PC-9 (cell line): ENCODE results near the gene RNF19B. TPM values are rescaled to one million over a fixed set of nuclear protein-coding genes. Genes with fewer than 3 reads are reported as not detected.

ENCODE experiments used
- BruUV-seq: library from RNA; stranded (reverse); fragments of 400-500 nt; replicated peaks from 2 replicates; lab custom pipeline; 2021; lab: Mats Ljungman, UMichigan
- CTCF ChIA-PET: fragments of 300-600 bp; sonication (Branson Sonifier 250); formaldehyde crosslinking; loops from one replicate; lab custom pipeline; 2022; ENCODE audit warnings: antibody characterized with exemption; lab: Charles Lee
- POLR2A ChIA-PET: fragments of 300-600 bp; sonication (Branson Sonifier 250); formaldehyde crosslinking; loops from one replicate; lab custom pipeline; 2022; ENCODE audit warnings: antibody characterized with exemption; ENCODE audit not compliant: unreplicated experiment; lab: Charles Lee
- DNase-seq, 2 experiments: peaks; one replicate each; pipeline versions ENCODE4 v3.0.0 to v3.0.0-alpha.2; 2015 to 2022; ENCODE audit warnings: mixed read lengths in 1 of 2
- H2AFZ ChIP-seq: fragments of 200-600 bp; sonication (generic); 2 replicates; pipeline ENCODE4 v1.8.1; 2017; ENCODE audit warnings: antibody characterized with exemption
- H3F3A ChIP-seq: fragments of 200-600 bp; sonication (generic); 2 replicates; pipeline ENCODE4 v1.8.1; 2017; ENCODE audit warnings: antibody characterized with exemption, mild to moderate bottlenecking, low read depth; ENCODE audit not compliant: insufficient read depth
- H3K27ac ChIP-seq: fragments of 200-600 bp; sonication (generic); 2 replicates; pipeline ENCODE4 v1.6.1; 2016; ENCODE audit warnings: mixed run types
- H3K27me3 ChIP-seq: fragments of 200-600 bp; sonication (generic); 2 replicates; pipeline ENCODE4 v1.6.1; 2016; ENCODE audit warnings: low read depth, mixed run types; ENCODE audit not compliant: insufficient read depth
- H3K36me3 ChIP-seq: fragments of 200-600 bp; sonication (generic); 2 replicates; pipeline ENCODE4 v1.6.1; 2016; ENCODE audit warnings: low read depth, mixed run types
- H3K4me1 ChIP-seq: fragments of 200-600 bp; sonication (generic); replicated peaks from 2 replicates; pipeline ENCODE4 v1.6.1; 2016; ENCODE audit warnings: mixed run types; ENCODE audit not compliant: insufficient read depth
- H3K4me2 ChIP-seq: fragments of 200-600 bp; sonication (generic); 2 replicates; pipeline ENCODE4 v1.6.1; 2017; ENCODE audit warnings: mixed run types
- H3K4me3 ChIP-seq: fragments of 200-600 bp; sonication (generic); 2 replicates; pipeline ENCODE4 v1.6.1; 2016; ENCODE audit warnings: mixed run types
- H3K79me2 ChIP-seq: fragments of 200-600 bp; sonication (generic); 2 replicates; pipeline ENCODE4 v1.6.1; 2017; ENCODE audit warnings: low read depth, mixed run types
- H3K9me2 ChIP-seq: fragments of 200-600 bp; sonication (generic); 2 replicates; pipeline ENCODE4 v1.8.1; 2017; ENCODE audit warnings: mild to moderate bottlenecking; ENCODE audit not compliant: insufficient read depth
- H3K9me3 ChIP-seq: fragments of 200-600 bp; sonication (generic); 2 replicates; pipeline ENCODE4 v1.8.1; 2016; ENCODE audit warnings: low read depth; ENCODE audit not compliant: insufficient read depth
- H4K20me1 ChIP-seq: fragments of 200-600 bp; sonication (generic); 2 replicates; pipeline ENCODE4 v1.8.1; 2017; ENCODE audit not compliant: insufficient read depth
- EZH2 ChIP-seq: fragments of 200-600 bp; sonication (generic); IDR thresholded peaks from 2 replicates; pipeline ENCODE4 v1.8.0; 2017; ENCODE audit warnings: antibody characterized with exemption, low read depth
- intact Hi-C: fragments of 100-400 bp; cut with micrococcal nuclease; formaldehyde crosslinking; loops from one replicate; pipeline ENCODE4 v1.10.0; 2022; ENCODE audit not compliant: unreplicated experiment
- total RNA-seq: library from RNA; stranded (reverse); gene quantifications from 2 replicates; pipeline ENCODE4 v1.2.3, GENCODE V29; 2021
- TF ChIP-seq, protein P1 (sequence below): fragments of 200-600 bp; sonication (generic); conservative IDR thresholded peaks from 2 replicates; pipeline ENCODE4 v1.6.1; 2017; ENCODE audit warnings: mixed run types, antibody characterized with exemption, mild to moderate bottlenecking, moderate library complexity

RNF19B gene
- total RNA-seq, 1 experiment from 2014 or later: 25.4 TPM

- BruUV-seq: no TSS peak
- Histone ChIP-seq H3K9me2 (no peaks in the 10 kb centered on the region), H3K4me2 (no peak overlapping the region), H3K36me3 (no peaks in the 10 kb centered on the region; the same call in 1 of the 2 replicates), H3F3A (peaks cover 18% of the 10 kb centered on the region), H3K4me3 (no peak overlapping the region), H2AFZ (no peak overlapping the region), H4K20me1 (no peaks in the 10 kb centered on the region), H3K9me3 (no peaks in the 10 kb centered on the region), H3K4me1 (peaks cover 18% of the 10 kb centered on the region), H3K27ac (peak overlapping the region; percentile 31), H3K27me3 (no peaks in the 10 kb centered on the region), H3K79me2 (no peaks in the 10 kb centered on the region)
- TF ChIP-seq, protein P1, sequence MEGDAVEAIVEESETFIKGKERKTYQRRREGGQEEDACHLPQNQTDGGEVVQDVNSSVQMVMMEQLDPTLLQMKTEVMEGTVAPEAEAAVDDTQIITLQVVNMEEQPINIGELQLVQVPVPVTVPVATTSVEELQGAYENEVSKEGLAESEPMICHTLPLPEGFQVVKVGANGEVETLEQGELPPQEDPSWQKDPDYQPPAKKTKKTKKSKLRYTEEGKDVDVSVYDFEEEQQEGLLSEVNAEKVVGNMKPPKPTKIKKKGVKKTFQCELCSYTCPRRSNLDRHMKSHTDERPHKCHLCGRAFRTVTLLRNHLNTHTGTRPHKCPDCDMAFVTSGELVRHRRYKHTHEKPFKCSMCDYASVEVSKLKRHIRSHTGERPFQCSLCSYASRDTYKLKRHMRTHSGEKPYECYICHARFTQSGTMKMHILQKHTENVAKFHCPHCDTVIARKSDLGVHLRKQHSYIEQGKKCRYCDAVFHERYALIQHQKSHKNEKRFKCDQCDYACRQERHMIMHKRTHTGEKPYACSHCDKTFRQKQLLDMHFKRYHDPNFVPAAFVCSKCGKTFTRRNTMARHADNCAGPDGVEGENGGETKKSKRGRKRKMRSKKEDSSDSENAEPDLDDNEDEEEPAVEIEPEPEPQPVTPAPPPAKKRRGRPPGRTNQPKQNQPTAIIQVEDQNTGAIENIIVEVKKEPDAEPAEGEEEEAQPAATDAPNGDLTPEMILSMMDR: peak; percentile 44; the same call in 1 of the 2 replicates
- no peak for TF ChIP-seq EZH2
- POLR2A ChIA-PET: interaction anchor here (0.6 kb wide), 1 partner anchor 17 kb away, joined by 5 read pairs; no protein-coding TSS in a partner anchor
- DNase-seq: peak; percentile 42 to 52
- intact Hi-C loops: loop anchor here (1.0 to 5.0 kb wide), 4 partner anchors 29 to 148 kb away; partner anchors contain the start of gene AZIN2
- CTCF ChIA-PET: interaction anchor here (0.8 to 1.2 kb wide), 4 partner anchors 73 to 537 kb away, joined by 3 to 7 read pairs (median 4); no protein-coding TSS in a partner anchor
Observed at GRCh38 chr1:32933742-32934322, 30.8 kb downstream of the RNF19B start.

DNA sequence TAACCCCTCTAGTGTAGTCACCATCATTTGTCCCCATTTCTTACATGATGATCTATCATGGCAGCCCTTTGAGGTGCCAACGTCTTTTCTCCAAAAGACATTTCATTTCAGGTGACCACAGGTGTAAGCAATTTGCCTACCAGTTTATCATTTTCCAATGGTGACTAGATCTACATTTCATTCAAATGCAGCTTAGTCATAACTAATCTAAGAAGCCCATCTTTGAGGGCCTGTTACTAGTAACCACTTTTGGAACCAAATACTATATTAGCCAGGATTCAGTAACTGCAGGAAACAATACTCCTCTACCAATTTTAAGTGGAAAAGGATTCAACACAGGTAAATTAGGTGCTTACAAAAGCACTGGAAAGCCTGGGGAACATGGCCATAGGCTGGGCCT lies 32.8 kb downstream of the RNF19B start:
- no peaks in the 10 kb centered on the region for H3K79me2 ChIP-seq
- POLR2A ChIA-PET: no interaction called here

DNA sequence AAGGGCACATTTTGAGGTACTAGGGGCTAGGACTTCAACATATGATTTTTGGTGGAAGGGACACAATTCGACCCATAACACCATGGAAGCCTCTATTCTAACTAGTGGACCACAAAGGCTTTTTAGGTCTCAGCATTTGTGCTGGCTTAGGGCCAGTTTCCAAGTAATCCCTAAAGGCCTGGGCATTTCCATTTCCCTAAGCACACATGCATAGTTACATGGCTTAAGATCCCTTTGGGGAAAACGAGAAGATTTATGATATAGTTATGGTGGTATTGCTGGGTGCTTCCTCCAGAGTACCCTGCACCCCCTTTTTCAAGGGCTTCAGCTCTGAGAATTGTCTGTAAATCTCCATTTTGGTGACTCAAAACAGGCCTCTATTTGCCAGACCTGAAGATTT lies 35.2 kb downstream of the RNF19B start:
- Histone ChIP-seq H2AFZ (no peak overlapping the region), H3K79me2 (no peaks in the 10 kb centered on the region), H3K4me2 (no peak overlapping the region), H3K27ac (no peak overlapping the region), H3K4me3 (no peak overlapping the region), H4K20me1 (no peaks in the 10 kb centered on the region), H3K9me2 (no peaks in the 10 kb centered on the region), H3K9me3 (no peaks in the 10 kb centered on the region), H3K4me1 (peaks cover 15% of the 10 kb centered on the region), H3F3A (peaks cover 8% of the 10 kb centered on the region), H3K36me3 (no peaks in the 10 kb centered on the region), H3K27me3 (no peaks in the 10 kb centered on the region)
- CTCF ChIA-PET: interaction anchor here (0.7 kb wide), 2 partner anchors 56 to 121 kb away, joined by 3 read pairs; no protein-coding TSS in a partner anchor
- no TSS peak for BruUV-seq
- POLR2A ChIA-PET: no interaction called here
- TF ChIP-seq, protein P1: no peak
- TF ChIP-seq EZH2: no peak
- DNase-seq: no peak
- intact Hi-C loops: no loop called here

More for the DNA sequence above, 32.8 kb downstream of the RNF19B start:
- H2AFZ ChIP-seq: no peak overlapping the region
- no peaks in the 10 kb centered on the region; the same call in 1 of the 2 replicates for H3K36me3 ChIP-seq
- H4K20me1 ChIP-seq: no peaks in the 10 kb centered on the region
- H3K9me3 ChIP-seq: no peaks in the 10 kb centered on the region
- BruUV-seq: no TSS peak
- no peak overlapping the region for H3K27ac ChIP-seq
- no peaks in the 10 kb centered on the region for H3K27me3 ChIP-seq
- H3K9me2 ChIP-seq: no peaks in the 10 kb centered on the region
- no peak overlapping the region for H3K4me2 ChIP-seq
- no peak for TF ChIP-seq EZH2
- TF ChIP-seq, protein P1: no peak
- H3K4me3 ChIP-seq: no peak overlapping the region
- intact Hi-C loops: loop anchor here (5.0 kb wide), 1 partner anchor 151 kb away; the partner anchor contains the start of gene AZIN2
- no peak for DNase-seq
- H3K4me1 ChIP-seq: peaks cover 9% of the 10 kb centered on the region
- CTCF ChIA-PET: interaction anchor here (0.6 to 0.8 kb wide), 2 partner anchors 20 to 75 kb away, joined by 3 read pairs; no protein-coding TSS in a partner anchor
- H3F3A ChIP-seq: peaks cover 14% of the 10 kb centered on the region
